Measurements from ENCODE around the gene ABCB11. TPM values are rescaled to one million over a fixed set of nuclear protein-coding genes. Genes with fewer than 3 reads are reported as not detected.
"Not testable (repeated sequence)": the region's sequence is repeated elsewhere in the genome, so short reads cannot be mapped to it uniquely, and the experiment has no call there.

ABCB11 gene
- total RNA-seq, 1 donor from 2014 or later = not detected

DNA sequence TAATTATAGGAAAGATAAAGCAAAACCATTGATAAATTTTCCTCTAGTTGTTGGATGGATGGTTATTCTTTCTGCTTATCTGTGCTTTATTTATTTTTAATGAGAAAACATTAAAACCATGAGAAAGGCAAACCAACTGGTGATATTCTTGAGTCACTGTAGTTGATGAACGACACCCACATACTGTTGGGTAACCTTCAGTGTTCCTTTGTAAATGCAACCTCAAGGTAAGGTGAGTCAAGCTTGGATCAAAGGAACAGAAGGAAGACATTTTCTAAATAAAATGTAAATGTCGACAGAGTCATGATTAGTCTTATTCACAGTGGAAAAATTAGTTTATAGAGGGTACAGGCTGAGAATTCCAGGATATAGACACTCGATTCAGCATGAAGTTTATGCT is 12.7 kb downstream of the ABCB11 start:
- TF ChIP-seq POLR2AphosphoS5 (IDR thresholded peaks at IDR 0.05; ENCODE audit: insufficient read depth in 1 of 2, low read depth in 1 of 2) (no peak), POLR2A (IDR thresholded peaks at IDR 0.05) (no peak)
- TF ChIP-seq, protein P1, sequence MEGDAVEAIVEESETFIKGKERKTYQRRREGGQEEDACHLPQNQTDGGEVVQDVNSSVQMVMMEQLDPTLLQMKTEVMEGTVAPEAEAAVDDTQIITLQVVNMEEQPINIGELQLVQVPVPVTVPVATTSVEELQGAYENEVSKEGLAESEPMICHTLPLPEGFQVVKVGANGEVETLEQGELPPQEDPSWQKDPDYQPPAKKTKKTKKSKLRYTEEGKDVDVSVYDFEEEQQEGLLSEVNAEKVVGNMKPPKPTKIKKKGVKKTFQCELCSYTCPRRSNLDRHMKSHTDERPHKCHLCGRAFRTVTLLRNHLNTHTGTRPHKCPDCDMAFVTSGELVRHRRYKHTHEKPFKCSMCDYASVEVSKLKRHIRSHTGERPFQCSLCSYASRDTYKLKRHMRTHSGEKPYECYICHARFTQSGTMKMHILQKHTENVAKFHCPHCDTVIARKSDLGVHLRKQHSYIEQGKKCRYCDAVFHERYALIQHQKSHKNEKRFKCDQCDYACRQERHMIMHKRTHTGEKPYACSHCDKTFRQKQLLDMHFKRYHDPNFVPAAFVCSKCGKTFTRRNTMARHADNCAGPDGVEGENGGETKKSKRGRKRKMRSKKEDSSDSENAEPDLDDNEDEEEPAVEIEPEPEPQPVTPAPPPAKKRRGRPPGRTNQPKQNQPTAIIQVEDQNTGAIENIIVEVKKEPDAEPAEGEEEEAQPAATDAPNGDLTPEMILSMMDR (IDR thresholded peaks at IDR 0.05) = no peak
- Histone ChIP-seq H3K9me3 (no peaks in the 10 kb centered on the region), H3K4me1 (no peaks in the 10 kb centered on the region), H3K36me3 (no peaks in the 10 kb centered on the region), H3K4me3 (no peak overlapping the region), H3K27me3 (no peaks in the 10 kb centered on the region), H3K27ac (no peak overlapping the region)
- no peak for DNase-seq (ENCODE audit: extremely low spot score in 2 of 2)
- intact Hi-C loops (cut with DNase I) = no loop called here

DNA sequence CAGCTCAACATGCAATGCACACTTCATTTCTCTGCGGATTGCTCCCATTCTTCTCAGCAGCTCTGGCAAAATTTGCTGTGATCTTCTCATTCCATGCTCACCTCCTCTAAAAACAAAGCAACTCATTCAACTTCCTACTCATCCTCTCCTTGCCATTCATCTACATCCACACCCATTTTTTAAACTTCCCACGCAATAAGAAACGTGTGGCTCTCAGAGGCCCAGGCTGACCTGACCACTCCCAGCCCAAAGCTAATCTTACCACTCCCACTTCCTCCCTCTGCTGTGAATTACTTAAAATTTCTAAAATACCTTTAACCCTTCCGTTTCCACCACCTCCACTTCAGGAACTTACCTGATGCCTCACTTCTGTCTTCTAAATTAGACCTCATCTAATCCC is 15.2 kb downstream of the ABCB11 start:
- intact Hi-C loops (cut with DNase I) = no loop called here
- no peaks in the 10 kb centered on the region for H3K4me1 ChIP-seq
- no peaks in the 10 kb centered on the region for H3K9me3 ChIP-seq
- no peak for TF ChIP-seq POLR2AphosphoS5 (IDR thresholded peaks at IDR 0.05; ENCODE audit: insufficient read depth in 1 of 2, low read depth in 1 of 2)
- TF ChIP-seq, protein P1 (IDR thresholded peaks at IDR 0.05) = no peak
- TF ChIP-seq POLR2A (IDR thresholded peaks at IDR 0.05) = no peak
- H3K27me3 ChIP-seq = no peaks in the 10 kb centered on the region
- no peak overlapping the region for H3K4me3 ChIP-seq
- H3K36me3 ChIP-seq = no peaks in the 10 kb centered on the region
- no peak for DNase-seq (ENCODE audit: extremely low spot score in 2 of 2)
- no peak overlapping the region for H3K27ac ChIP-seq

DNA sequence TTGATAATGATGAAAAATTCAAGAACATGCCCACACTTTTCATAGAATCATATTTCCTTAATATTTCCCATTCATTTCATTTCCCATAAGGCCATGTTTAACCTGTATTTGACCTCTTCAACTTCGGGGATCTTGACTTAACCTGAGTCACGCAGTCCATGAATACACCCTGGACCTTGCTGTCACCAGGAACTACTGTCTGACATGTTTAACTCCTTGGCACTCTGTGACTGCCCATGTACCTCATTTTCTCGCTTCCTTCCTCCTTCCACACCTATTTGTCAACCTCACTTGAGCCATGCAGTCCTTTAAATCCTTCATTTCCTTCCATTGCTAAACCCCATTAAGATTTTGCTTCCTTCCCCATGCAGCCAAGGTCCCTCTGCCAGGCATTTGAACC is 16.3 kb downstream of the ABCB11 start:
- H3K27me3 ChIP-seq = no peaks in the 10 kb centered on the region
- TF ChIP-seq POLR2A (IDR thresholded peaks at IDR 0.05) (no peak), POLR2AphosphoS5 (IDR thresholded peaks at IDR 0.05; ENCODE audit: insufficient read depth in 1 of 2, low read depth in 1 of 2) (no peak)
- TF ChIP-seq, protein P1 (IDR thresholded peaks at IDR 0.05) = no peak
- no peaks in the 10 kb centered on the region for H3K36me3 ChIP-seq
- no peak for DNase-seq (ENCODE audit: extremely low spot score in 2 of 2)
- H3K27ac ChIP-seq = no peak overlapping the region
- H3K9me3 ChIP-seq = no peaks in the 10 kb centered on the region
- no peaks in the 10 kb centered on the region for H3K4me1 ChIP-seq
- H3K4me3 ChIP-seq = no peak overlapping the region
- intact Hi-C loops (cut with DNase I) = no loop called here

DNA sequence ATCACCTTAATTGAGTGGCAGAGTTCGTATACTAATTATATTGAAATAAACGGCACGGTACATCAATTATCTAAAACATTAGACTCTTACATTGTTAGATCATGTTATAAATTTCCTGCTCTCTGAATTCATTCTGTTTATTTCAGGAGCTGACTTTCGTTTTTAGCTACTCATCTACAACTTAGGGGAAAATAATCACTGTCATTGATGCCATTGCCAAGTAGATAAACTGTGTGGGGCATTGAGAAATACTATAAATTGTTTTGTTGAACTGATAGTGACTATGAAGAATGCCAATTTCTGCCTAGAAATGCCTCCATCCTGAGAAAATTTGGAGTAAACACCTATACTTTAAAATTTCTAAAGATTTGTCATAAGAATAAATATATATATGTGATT is 17.5 kb downstream of the ABCB11 start:
- TF ChIP-seq, protein P1 (IDR thresholded peaks at IDR 0.05) = no peak
- no peak for TF ChIP-seq POLR2A (IDR thresholded peaks at IDR 0.05)
- no peak for TF ChIP-seq POLR2AphosphoS5 (IDR thresholded peaks at IDR 0.05; ENCODE audit: insufficient read depth in 1 of 2, low read depth in 1 of 2)
- intact Hi-C loops (cut with DNase I) = no loop called here
- no peak overlapping the region for H3K27ac ChIP-seq
- no peaks in the 10 kb centered on the region for H3K9me3 ChIP-seq
- H3K36me3 ChIP-seq = no peaks in the 10 kb centered on the region
- H3K4me1 ChIP-seq = no peaks in the 10 kb centered on the region
- H3K4me3 ChIP-seq = no peak overlapping the region
- no peak for DNase-seq (ENCODE audit: extremely low spot score in 2 of 2)
- H3K27me3 ChIP-seq = no peaks in the 10 kb centered on the region

DNA sequence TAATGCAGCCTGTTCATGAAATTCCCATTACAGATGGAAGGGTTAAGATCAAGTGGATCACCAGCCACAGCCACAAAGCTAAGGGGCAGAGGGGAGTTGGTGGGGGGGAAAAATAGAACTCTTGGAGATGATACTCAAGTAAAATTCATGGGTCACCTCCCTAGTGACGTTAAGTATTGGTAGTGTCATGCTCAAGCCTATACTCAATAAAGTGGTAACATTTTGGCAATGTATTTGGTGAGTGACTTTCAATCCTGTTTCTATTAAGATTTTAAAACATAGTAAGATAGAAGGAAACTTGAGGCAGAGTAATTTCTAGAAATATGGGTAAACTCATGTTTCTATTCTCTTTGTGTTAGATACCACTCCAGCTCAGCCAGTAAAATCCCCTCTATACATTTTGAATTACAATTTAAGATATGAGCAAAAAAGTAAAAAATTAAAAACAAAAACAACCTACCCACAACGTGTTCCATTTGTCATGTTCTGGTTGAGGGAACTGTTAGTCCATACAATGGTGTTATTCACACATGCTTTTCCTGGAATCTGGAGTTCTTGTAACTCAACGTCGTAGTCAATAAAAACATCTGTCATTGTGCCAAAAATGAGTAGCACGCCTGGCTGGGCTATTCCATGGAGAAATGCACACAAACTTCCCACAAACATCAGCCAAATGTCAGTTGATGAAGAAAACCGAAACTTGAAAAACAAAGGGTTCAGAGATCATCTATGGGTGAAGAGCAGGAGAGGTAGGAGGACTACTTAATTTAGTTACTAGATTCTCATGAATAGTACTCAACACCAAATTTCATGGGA is 18.1 kb downstream of the ABCB11 start:
- Histone ChIP-seq H3K27me3 (no peaks in the 10 kb centered on the region), H3K36me3 (no peaks in the 10 kb centered on the region), H3K27ac (no peak overlapping the region), H3K4me1 (no peaks in the 10 kb centered on the region), H3K4me3 (no peak overlapping the region), H3K9me3 (no peaks in the 10 kb centered on the region)
- no peak for TF ChIP-seq POLR2A (IDR thresholded peaks at IDR 0.05)
- TF ChIP-seq, protein P1 (IDR thresholded peaks at IDR 0.05) = no peak
- TF ChIP-seq POLR2AphosphoS5 (IDR thresholded peaks at IDR 0.05; ENCODE audit: insufficient read depth in 1 of 2, low read depth in 1 of 2) = no peak
- no peak for DNase-seq (ENCODE audit: extremely low spot score in 2 of 2)
- intact Hi-C loops (cut with DNase I) = no loop called here

DNA sequence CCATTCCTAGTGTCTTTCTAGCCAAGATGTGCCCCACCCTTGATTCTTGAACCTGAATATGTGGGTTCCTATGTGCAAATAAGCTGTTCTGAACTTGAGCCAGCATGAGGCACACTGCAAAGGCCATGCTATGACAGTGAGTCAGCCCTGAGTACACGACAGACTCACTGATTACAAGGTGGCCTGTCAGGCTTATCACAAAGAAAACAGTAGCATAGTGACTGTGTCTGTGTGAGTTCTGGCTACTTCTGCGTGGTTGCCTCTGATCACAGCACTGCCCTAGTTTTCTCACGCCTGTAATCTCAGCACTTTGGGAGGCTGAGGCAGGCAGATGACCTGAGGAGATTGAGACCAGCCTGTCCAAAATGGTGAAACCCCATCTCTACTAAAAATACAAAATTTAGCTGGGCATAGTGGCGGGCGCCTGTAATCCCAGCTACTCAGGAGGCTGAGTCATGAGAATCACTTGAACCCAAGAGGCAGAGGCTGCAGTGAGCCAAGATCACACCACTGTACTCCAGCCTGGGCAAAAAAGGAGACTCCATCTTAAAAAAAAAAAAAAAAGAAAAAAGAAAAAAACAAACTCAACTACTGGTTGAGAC is 18.8 kb downstream of the ABCB11 start:
- H3K4me1 ChIP-seq; H3K27ac ChIP-seq; DNase-seq (ENCODE audit: extremely low spot score in 2 of 2); H3K9me3 ChIP-seq; intact Hi-C loops (cut with DNase I); H3K36me3 ChIP-seq; H3K4me3 ChIP-seq; H3K27me3 ChIP-seq: not testable (repeated sequence)

All from vagina (tissue), 2 donors.